Muscle layer of duodenum (tissue), 2 donors: ENCODE data around the gene GLIPR2.
A peak's percentile ranks its signal among the peaks of the same experiment; 100 is the strongest.

Source experiments
- H3K27ac ChIP-seq: one replicate; pipeline ENCODE4 v1.7.0; 2013; ENCODE audit warnings: mild to moderate bottlenecking, low read length
- H3K27me3 ChIP-seq: one replicate; pipeline ENCODE4 v1.7.0; 2013; ENCODE audit warnings: low read depth, mild to moderate bottlenecking, control low read depth, low read length
- H3K36me3 ChIP-seq, 2 donors: one replicate each; pipeline ENCODE4 v1.7.0; 2013; ENCODE audit warnings: low read length in 2 of 2, control low read depth in 1 of 2, mild to moderate bottlenecking in 1 of 2; ENCODE audit not compliant: insufficient read depth in 2 of 2, control insufficient read depth in 1 of 2
- H3K4me1 ChIP-seq, 2 donors: one replicate each; pipeline ENCODE4 v1.7.0; 2013; ENCODE audit warnings: low read length in 2 of 2, mild to moderate bottlenecking in 2 of 2, control low read depth in 1 of 2, moderate library complexity in 1 of 2; ENCODE audit not compliant: insufficient read depth in 2 of 2, control insufficient read depth in 1 of 2
- H3K4me3 ChIP-seq, 2 donors: one replicate each; pipeline ENCODE4 v1.7.0; 2013; ENCODE audit warnings: low read length in 2 of 2, low read depth in 1 of 2, mild to moderate bottlenecking in 1 of 2
- H3K9me3 ChIP-seq, 2 donors: one replicate each; pipeline ENCODE4 v1.7.0; 2013; ENCODE audit warnings: low read length in 2 of 2, control low read depth in 1 of 2, mild to moderate bottlenecking in 1 of 2; ENCODE audit not compliant: control insufficient read depth in 1 of 2
- donor health status: healthy.

Gene GLIPR2

DNA sequence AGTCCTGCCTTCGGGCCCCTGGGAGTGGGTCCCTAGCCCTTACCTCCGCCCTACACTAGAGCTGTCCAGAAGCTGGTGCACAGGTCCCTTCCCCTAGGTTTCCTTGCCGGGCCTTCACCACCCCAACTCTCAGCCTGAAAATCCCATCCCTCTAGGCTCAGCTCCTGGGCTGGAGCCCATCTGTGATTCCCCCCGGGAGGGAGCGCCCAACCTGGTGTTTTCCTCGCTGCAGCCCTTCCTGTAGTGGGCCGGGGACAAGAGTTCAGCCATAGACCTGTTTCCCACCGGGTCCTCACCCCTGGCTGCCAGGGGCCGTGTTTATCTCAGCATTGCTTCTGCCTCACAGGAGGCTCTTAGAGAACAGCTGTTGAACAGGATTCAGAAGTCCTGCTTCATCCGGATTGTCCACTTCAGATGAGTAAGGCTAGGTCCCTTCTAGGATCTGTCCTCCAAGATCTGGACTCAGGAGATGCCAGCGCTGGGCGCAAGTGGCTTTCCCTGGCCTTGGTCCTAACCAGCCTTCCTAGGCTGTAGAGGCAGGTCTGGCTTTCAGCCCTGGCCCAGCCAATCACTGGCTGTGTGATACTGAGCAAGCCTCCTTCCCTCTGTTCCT, 965 bp downstream of the GLIPR2 start:
- H3K9me3 ChIP-seq: no peaks in the 10 kb centered on the region
- no peaks in the 10 kb centered on the region for H3K27me3 ChIP-seq
- no peaks in the 10 kb centered on the region for H3K36me3 ChIP-seq
- H3K4me3 ChIP-seq: peak overlapping the region; percentile 70 to 85
- peak overlapping the region; percentile 83 for H3K27ac ChIP-seq
- peaks cover 26 to 54% of the 10 kb centered on the region in 2 donors for H3K4me1 ChIP-seq

DNA sequence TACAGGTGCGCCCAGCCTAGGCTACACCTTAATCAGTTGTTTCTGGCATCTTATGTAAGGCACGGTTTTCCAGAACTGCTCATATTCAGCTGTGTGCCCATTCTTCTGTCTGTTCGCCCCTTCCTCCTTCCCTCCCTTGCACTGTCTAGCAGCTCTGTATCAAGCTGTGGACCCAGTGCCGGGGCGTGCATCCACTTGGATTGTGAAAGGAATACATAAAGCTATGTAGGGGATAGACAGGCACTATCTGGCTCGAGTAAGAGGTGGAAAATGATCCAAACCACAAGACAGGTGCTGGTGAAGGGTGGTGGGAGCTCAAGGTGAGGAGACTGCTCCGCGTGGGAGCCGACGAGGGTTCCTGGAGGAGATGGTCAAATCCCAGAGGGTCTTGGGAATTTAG, 2.0 kb downstream of the GLIPR2 start:
- Histone ChIP-seq H3K9me3 (no peaks in the 10 kb centered on the region), H3K4me3 (no peak overlapping the region), H3K27ac (peak overlapping the region; percentile 39), H3K27me3 (no peaks in the 10 kb centered on the region), H3K4me1 (peaks cover 32 to 63% of the 10 kb centered on the region in 2 donors), H3K36me3 (no peaks in the 10 kb centered on the region)

DNA sequence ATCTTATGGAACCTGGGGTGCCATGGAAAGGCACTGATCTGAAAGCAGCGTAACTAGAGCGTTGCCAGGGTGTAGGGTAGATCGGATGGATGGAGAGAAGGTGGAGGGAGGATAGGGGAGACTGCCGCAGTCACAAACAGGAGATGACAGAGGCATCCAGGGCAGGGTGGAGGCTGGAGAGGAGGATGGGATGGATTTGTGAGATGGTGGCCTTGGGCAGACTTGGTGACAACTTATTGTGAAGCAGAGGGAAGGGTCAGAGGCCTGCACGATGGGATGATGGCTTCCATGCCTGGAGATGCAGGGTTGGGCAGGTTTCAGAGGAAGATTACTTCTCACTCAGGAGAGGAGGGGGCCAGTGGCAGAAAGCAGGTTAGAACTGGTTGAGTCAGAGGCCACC, 2.4 kb downstream of the GLIPR2 start:
- Histone ChIP-seq H3K36me3 (no peaks in the 10 kb centered on the region), H3K27ac (peak overlapping the region; percentile 39), H3K9me3 (no peaks in the 10 kb centered on the region), H3K4me1 (peaks cover 34 to 67% of the 10 kb centered on the region in 2 donors), H3K27me3 (no peaks in the 10 kb centered on the region), H3K4me3 (no peak overlapping the region)

DNA sequence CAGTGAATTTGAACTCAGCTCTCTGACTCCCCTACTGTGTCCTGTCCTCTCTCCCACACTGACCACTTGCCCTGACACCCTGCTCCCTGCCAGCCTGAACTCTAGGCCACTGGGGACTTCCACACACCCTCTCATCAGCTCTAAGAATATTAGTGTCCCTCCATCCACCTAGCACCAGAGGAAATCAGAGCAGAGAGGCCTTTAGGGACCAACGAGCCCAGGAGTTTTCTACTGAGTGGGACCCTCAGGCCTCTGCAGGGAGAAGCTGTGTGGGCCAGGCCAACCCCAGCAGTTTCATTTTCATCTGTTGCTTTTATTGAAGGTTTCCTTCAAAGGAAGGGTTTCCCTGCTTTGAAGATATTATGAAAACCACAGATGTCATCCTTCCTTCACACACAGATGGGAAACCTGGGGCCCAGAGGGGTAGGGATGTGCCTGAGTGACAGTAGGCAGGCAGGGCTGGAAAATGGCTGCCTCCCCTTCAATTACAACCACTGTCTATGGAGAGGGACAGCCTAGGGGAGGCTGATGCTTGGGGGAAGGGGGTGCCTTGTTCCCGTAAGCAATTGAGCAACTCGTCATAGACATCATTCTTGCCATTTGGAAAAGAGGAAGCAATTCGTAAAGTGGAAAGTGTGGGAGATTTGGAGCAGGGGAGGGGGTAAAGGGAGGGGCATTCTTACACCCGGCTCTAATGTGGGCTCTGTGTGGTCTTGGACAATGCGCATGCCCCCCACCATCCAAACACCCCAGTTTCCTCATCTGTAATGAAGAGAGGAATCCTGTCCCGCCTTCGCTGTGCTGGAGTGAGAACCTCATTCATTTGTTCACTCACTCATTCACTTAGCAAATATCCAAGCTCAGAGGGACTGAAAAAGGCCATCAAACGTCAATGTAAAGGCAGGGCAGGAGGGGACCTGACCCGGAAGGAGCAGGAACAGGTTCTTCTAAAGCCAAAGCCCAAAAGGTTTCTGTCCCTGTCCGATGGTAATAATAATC, 3.9 kb downstream of the GLIPR2 start:
- H3K9me3 ChIP-seq: no peaks in the 10 kb centered on the region
- no peaks in the 10 kb centered on the region for H3K36me3 ChIP-seq
- peaks cover 39 to 79% of the 10 kb centered on the region in 2 donors for H3K4me1 ChIP-seq
- H3K27ac ChIP-seq: peak overlapping the region; percentile 79
- no peak overlapping the region for H3K4me3 ChIP-seq
- H3K27me3 ChIP-seq: no peaks in the 10 kb centered on the region

DNA sequence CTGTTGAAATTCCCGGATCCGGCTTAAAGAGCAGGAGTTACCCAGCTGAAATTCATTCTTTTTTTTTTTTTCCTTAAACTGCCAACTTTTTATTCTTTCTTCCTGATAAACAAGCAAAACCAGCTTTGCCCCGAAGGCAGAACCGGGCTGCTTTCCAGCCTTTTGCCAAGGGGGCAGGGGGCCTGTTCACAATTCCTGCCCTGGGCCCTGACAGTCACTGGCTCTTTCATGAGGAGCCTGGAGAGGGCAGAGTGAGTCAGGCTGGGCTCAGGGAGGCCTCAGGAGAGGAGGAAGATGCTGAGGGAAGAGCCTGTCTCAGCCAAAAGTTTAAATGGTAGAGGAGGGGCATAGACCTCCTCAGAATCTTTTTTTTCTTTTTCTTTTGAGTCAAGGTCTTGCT, 4.8 kb downstream of the GLIPR2 start:
- H3K36me3 ChIP-seq: no peaks in the 10 kb centered on the region
- H3K27me3 ChIP-seq: no peaks in the 10 kb centered on the region
- no peaks in the 10 kb centered on the region for H3K9me3 ChIP-seq
- H3K4me3 ChIP-seq: peak overlapping the region in 1 of 2 donors; percentile 48
- H3K4me1 ChIP-seq: peaks cover 40 to 74% of the 10 kb centered on the region in 2 donors
- peak overlapping the region; percentile 79 for H3K27ac ChIP-seq

DNA sequence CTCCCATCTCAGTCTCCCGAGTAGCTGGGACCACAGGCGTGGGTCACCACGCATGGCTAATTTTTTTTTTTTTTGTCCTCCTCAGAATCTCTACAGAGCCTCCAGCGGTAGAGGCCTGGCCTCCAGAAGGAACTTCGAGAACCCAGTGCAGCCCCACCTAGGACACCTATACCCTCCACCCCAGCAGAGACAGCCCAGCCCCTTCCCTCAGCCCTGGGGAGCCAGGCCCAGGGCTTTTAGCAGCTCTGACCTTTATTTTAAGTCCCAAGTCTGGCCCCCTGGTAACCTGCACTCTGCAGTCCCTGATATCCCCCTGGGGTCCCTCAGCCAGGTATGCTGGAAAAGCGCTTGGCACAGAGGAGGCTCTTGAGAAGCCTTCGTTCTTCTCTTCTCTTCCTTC, 5.2 kb downstream of the GLIPR2 start:
- H3K27ac ChIP-seq: peak overlapping the region; percentile 87
- H3K9me3 ChIP-seq: no peaks in the 10 kb centered on the region
- no peaks in the 10 kb centered on the region for H3K36me3 ChIP-seq
- peak overlapping the region in 1 of 2 donors; percentile 48 for H3K4me3 ChIP-seq
- H3K4me1 ChIP-seq: peaks cover 40 to 77% of the 10 kb centered on the region in 2 donors
- H3K27me3 ChIP-seq: no peaks in the 10 kb centered on the region

DNA sequence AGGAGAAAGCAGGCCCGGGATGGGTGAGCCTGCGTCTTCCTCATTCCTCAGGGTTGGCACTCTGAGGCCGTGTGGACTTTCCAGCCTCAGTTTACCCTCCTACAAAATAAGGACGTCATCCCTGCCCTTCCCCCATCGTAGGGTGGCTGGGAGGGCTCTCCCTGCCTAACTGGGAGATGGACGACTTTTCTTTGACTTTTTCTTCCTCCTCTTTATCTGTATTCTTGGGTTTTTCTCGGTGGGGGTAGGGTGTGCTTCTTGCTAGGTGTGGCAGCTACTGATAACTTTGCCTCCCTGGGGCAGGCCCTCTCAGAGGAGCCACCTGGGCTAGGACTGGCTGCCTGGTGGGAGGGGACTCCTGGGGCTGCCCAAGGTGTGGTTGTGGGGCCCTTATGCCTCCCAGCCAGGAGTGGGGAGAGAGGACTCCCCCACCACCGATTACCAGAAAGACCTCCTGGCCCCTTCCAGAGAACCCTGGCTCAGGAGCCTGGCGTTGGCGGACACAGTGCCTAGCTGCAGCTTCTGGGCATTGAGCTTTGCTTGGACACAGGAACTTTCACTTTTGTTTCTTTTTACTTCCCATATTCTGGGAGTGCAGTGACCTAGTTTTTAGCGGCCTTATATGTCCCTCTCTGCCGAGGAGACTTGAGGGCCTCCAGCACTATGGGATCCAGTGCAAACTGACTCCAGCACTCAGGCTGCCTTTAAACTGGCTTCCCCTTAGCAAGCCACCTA, 6.1 kb downstream of the GLIPR2 start:
- peak overlapping the region; percentile 48 to 52 for H3K4me3 ChIP-seq
- H3K4me1 ChIP-seq: peaks cover 42 to 85% of the 10 kb centered on the region in 2 donors
- peak overlapping the region; percentile 87 for H3K27ac ChIP-seq
- no peaks in the 10 kb centered on the region for H3K36me3 ChIP-seq
- H3K9me3 ChIP-seq: no peaks in the 10 kb centered on the region
- no peaks in the 10 kb centered on the region for H3K27me3 ChIP-seq

DNA sequence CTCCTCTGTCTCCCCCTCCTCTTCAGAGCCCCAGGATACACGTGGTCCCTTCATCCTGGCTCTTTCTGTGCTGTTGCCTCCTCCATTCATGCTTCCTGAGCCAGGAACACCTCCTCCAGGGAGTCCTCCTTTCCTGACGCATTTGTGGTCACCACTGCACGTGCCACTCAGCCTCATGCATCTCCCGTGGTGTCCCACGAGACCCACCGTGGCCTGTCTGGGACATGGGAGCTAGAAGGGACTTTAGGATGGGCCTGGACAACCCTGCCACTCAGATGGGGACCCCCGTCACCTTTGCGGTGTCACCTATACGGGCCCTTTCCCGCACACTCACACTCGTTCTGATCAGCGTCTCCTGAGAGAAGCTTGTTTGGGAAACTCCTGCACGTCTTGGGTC, 6.7 kb downstream of the GLIPR2 start:
- Histone ChIP-seq H3K9me3 (no peaks in the 10 kb centered on the region), H3K36me3 (no peaks in the 10 kb centered on the region), H3K4me1 (peaks cover 46 to 85% of the 10 kb centered on the region in 2 donors), H3K4me3 (peak overlapping the region; percentile 48 to 52), H3K27me3 (no peaks in the 10 kb centered on the region), H3K27ac (peak overlapping the region; percentile 87)

DNA sequence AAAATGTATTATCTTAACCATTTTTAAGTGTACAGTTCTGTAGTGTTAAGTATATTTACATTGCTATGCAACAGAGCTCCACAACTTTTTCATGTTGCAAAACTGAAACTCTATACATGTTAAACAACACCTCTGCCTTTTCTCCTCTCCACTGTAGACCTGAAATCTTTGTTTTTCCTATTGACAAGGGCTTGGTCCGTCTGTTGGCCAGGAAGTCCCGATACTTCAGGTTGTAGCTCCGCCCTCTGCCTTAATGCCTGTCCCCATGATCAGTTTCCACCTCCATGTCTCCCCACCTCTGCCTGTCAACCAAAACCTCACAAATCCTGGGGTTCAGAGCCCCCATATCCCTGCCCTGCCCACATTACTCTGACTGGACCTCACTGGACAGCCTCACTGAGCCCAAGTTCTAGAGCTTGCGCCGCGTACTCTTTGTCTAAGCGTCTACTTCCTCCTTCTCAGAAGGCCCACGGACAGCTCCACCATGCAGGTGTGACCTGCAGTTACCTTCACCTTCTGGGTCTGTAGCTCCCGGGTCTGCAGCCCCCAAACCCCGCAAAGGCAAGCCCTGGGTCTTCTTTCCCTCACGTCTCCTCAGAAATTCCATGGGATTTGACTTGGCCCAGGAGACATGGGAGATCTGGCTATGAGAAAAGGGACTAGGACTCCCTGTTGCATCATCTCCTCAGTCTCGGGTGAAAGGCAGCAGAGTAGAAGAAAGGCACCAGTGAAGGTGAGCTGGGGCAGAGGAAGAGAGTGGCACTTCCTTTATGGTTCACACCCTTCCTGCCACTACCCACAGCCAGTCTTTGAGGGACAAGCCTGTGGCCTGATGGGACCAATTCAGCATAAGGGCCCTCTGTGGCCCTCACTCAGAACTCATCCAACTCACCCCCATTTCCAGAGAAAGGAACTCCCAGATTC, 8.0 kb downstream of the GLIPR2 start:
- Histone ChIP-seq H3K4me1 (peaks cover 54 to 85% of the 10 kb centered on the region in 2 donors), H3K9me3 (no peaks in the 10 kb centered on the region), H3K27ac (peak overlapping the region; percentile 6), H3K36me3 (peaks cover 0 to 5% of the 10 kb centered on the region in 2 donors), H3K4me3 (peak overlapping the region in 1 of 2 donors; percentile 1), H3K27me3 (no peaks in the 10 kb centered on the region)

DNA sequence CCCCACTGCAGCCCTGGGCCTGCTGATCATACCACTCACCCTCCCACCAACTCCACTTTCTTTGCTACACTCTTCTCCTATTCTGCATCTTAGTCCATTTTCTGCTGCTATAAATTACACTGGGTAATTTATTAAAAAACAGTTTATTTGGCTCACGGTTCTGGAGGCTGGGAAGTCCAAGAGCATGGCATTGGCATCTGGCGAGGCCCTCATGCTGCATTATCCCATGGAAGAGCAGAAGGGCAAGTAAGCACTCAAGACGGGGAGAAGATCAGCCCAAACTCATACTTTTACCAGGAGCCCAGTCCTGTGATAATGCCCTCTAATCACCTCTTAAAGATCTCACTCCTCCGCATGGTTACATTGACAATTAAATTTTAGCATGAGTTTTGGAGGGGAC, 9.4 kb downstream of the GLIPR2 start:
- Histone ChIP-seq H3K36me3 (peaks cover 0 to 5% of the 10 kb centered on the region in 2 donors), H3K4me1 (peaks cover 45 to 82% of the 10 kb centered on the region in 2 donors), H3K27me3 (no peaks in the 10 kb centered on the region), H3K27ac (no peak overlapping the region), H3K4me3 (no peak overlapping the region), H3K9me3 (no peaks in the 10 kb centered on the region)
